Calu3 (cell line): ENCODE data around the gene SORBS2. TPM values are rescaled to one million over a fixed set of nuclear protein-coding genes. Genes with fewer than 3 reads are reported as not detected.

Experiments
- BruUV-seq: library from RNA; stranded (reverse); fragments of 400-500 nt; replicated peaks from 2 replicates; lab custom pipeline; 2021; lab: Mats Ljungman, UMichigan
- CTCF ChIA-PET: fragments of 300-600 bp; sonication (Branson Sonifier 250); formaldehyde crosslinking; loops from one replicate; lab custom pipeline; 2022; ENCODE audit warnings: antibody characterized with exemption; lab: Charles Lee
- DNase-seq: peaks from one replicate; pipeline ENCODE4 v3.0.0; 2022
- H3K27ac Mint-ChIP-seq: one replicate; pipeline ENCODE4 v1.8.0; 2022; ENCODE audit warnings: mixed read lengths; ENCODE audit not compliant: unreplicated experiment
- H3K27me3 Mint-ChIP-seq: one replicate; pipeline ENCODE4 v1.8.0; 2022; ENCODE audit warnings: mixed read lengths; ENCODE audit not compliant: unreplicated experiment
- H3K36me3 Mint-ChIP-seq: one replicate; pipeline ENCODE4 v1.8.0; 2022; ENCODE audit warnings: mild to moderate bottlenecking, moderate library complexity, mixed read lengths; ENCODE audit not compliant: insufficient read depth, unreplicated experiment
- H3K4me1 Mint-ChIP-seq: one replicate; pipeline ENCODE4 v1.8.0; 2022; ENCODE audit warnings: mild to moderate bottlenecking, low read depth, mixed read lengths; ENCODE audit not compliant: unreplicated experiment
- H3K4me3 Mint-ChIP-seq: one replicate; pipeline ENCODE4 v1.8.0; 2022; ENCODE audit warnings: mild to moderate bottlenecking, low read depth, moderate library complexity, mixed read lengths; ENCODE audit not compliant: unreplicated experiment
- H3K9me3 Mint-ChIP-seq: one replicate; pipeline ENCODE4 v1.8.0; 2022; ENCODE audit warnings: low read depth, mixed read lengths; ENCODE audit not compliant: unreplicated experiment
- intact Hi-C: fragments of 100-400 bp; cut with micrococcal nuclease; formaldehyde crosslinking; loops from one replicate; pipeline ENCODE4 v1.10.0; 2022; ENCODE audit not compliant: unreplicated experiment
- total RNA-seq: library from RNA; stranded (reverse); gene quantifications from 2 replicates; pipeline ENCODE4 v1.2.3, GENCODE V29; 2022
- TF ChIP-seq, protein P1 (sequence below): fragments of 200-600 bp; IDR thresholded peaks from one replicate; pipeline ENCODE4 v1.8.0; 2022; ENCODE audit warnings: antibody characterized with exemption; ENCODE audit not compliant: unreplicated experiment

The SORBS2 gene
- total RNA-seq, 1 experiment from 2014 or later: 52.8 TPM

DNA sequence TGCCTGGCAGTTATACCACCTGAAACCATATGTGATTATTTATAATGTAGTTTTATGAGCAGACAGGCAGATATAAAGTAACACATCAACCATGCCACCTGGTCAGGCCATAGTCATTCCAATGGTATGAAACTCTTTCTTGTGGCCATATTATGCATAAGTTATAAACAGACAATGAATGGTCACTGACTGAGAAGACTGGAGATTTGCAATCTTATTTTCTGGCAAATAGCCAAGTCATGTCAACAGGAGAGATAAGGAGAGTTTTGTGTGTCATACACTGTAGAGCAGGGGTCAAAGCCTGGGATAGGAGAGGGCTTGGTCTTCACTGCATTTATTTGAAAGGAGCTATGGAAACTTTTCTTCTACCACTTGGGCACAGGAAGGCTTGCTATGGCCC, 29.5 kb downstream of the SORBS2 start:
- DNase-seq: no peak
- Mint-ChIP-seq H3K4me3 (no peak overlapping the region), H3K4me1 (peaks cover 19% of the 10 kb centered on the region), H3K36me3 (peaks cover 4% of the 10 kb centered on the region), H3K9me3 (no peaks in the 10 kb centered on the region), H3K27ac (no peak overlapping the region), H3K27me3 (no peaks in the 10 kb centered on the region)
- CTCF ChIA-PET: no interaction called here
- intact Hi-C loops: no loop called here
- no TSS peak for BruUV-seq
- TF ChIP-seq, protein P1, sequence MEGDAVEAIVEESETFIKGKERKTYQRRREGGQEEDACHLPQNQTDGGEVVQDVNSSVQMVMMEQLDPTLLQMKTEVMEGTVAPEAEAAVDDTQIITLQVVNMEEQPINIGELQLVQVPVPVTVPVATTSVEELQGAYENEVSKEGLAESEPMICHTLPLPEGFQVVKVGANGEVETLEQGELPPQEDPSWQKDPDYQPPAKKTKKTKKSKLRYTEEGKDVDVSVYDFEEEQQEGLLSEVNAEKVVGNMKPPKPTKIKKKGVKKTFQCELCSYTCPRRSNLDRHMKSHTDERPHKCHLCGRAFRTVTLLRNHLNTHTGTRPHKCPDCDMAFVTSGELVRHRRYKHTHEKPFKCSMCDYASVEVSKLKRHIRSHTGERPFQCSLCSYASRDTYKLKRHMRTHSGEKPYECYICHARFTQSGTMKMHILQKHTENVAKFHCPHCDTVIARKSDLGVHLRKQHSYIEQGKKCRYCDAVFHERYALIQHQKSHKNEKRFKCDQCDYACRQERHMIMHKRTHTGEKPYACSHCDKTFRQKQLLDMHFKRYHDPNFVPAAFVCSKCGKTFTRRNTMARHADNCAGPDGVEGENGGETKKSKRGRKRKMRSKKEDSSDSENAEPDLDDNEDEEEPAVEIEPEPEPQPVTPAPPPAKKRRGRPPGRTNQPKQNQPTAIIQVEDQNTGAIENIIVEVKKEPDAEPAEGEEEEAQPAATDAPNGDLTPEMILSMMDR: no peak

DNA sequence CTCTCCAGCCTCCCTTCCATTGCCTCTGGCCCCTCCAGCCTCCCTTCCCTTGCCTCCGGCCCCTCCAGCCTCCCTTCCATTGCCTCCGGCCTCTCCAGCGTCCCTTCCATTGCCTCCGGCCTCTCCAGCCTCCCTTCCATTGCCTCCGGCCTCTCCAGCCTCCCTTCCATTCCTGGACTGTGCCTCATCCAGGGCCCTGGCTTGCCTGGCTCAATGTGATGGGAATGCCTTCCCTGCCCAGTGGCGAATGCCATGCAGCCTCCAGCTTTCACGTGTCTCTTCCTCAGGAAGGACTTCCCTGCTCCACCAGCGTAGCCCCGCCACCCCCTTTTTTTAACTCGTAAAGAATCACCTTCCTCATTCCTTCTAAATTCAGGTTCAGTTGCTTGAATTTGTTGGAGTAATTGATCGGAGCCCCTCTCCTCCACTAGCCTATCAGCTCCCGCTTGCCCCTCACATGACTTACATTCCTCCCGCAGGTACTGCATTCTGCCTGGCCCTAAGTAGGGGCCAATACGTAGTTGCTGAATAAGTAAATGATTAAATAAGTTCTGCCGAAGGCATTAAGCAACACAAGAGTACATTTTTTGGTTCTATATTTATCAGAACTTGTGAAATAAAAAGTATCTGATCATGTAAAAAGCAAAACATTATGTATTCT, 30.3 kb downstream of the SORBS2 start:
- no peak for DNase-seq
- H3K9me3 Mint-ChIP-seq: no peaks in the 10 kb centered on the region
- peaks cover 4% of the 10 kb centered on the region for H3K36me3 Mint-ChIP-seq
- H3K4me3 Mint-ChIP-seq: no peak overlapping the region
- BruUV-seq: no TSS peak
- no peak overlapping the region for H3K27ac Mint-ChIP-seq
- H3K4me1 Mint-ChIP-seq: peaks cover 19% of the 10 kb centered on the region
- no peaks in the 10 kb centered on the region for H3K27me3 Mint-ChIP-seq
- CTCF ChIA-PET: no interaction called here
- intact Hi-C loops: no loop called here
- TF ChIP-seq, protein P1: no peak

DNA sequence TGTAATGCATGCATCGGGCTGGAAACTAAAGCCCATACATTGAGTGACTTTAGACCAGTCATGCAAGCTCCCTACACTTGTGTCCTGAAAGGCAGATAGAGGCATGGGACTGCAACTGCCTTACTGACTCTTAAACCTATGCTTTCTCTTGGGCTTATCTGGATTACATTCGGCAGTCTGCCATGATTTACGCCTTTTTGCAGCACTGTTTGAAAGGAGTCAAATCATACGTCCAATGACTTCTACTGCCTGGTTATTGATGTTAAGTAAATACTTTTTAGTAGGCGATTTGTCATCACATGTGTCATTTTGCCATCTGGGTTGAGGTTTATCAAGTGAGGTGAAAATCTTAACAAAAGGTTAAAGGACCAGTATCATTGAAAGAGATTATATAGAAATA, 31.5 kb downstream of the SORBS2 start:
- peaks cover 26% of the 10 kb centered on the region for H3K4me1 Mint-ChIP-seq
- no peak for DNase-seq
- TF ChIP-seq, protein P1: no peak
- H3K4me3 Mint-ChIP-seq: no peak overlapping the region
- no TSS peak for BruUV-seq
- H3K27me3 Mint-ChIP-seq: no peaks in the 10 kb centered on the region
- no peak overlapping the region for H3K27ac Mint-ChIP-seq
- H3K36me3 Mint-ChIP-seq: peaks cover 4% of the 10 kb centered on the region
- CTCF ChIA-PET: no interaction called here
- H3K9me3 Mint-ChIP-seq: no peaks in the 10 kb centered on the region
- intact Hi-C loops: no loop called here

DNA sequence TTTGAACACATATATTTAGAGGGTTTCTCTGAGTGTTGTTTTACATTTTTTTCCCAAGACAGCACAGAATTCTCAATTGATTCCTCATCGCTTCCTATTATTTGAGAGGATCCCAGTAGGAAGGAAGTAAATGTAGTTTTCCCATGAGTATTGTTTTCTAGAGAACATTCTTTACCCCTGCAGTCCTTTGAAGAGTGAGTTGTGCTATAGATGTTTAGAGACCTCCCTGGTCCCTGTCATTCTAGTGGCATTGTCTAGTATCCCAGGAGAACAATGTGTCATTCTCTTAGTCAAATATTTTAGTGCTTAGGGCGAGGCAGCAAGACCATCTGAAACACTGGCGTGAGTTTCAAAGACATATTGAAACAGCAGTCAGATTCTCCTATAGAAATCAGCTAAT, 32.5 kb downstream of the SORBS2 start:
- intact Hi-C loops: no loop called here
- no TSS peak for BruUV-seq
- DNase-seq: no peak
- Mint-ChIP-seq H3K27ac (no peak overlapping the region), H3K36me3 (peaks cover 4% of the 10 kb centered on the region), H3K27me3 (no peaks in the 10 kb centered on the region), H3K4me3 (no peak overlapping the region), H3K4me1 (peaks cover 35% of the 10 kb centered on the region), H3K9me3 (no peaks in the 10 kb centered on the region)
- CTCF ChIA-PET: no interaction called here
- TF ChIP-seq, protein P1: no peak
